A549 treated with dexamethasone at 1 μM for 4 hours (cell line): ENCODE measurements around the gene CNN1. TPM values are rescaled to one million over a fixed set of nuclear protein-coding genes. Genes with fewer than 3 reads are reported as not detected.

Experiments
- total RNA-seq: library from RNA; stranded (reverse); fragments of 200-300 nt; extraction: Qiagen RNA extraction; gene quantifications from 5 replicates; pipeline ENCODE4 v1.2.3, GENCODE V29; 2022

The CNN1 gene
- 0.26 to 0.66 TPM (median 0.45 TPM) in 5 replicates for total RNA-seq

DNA sequence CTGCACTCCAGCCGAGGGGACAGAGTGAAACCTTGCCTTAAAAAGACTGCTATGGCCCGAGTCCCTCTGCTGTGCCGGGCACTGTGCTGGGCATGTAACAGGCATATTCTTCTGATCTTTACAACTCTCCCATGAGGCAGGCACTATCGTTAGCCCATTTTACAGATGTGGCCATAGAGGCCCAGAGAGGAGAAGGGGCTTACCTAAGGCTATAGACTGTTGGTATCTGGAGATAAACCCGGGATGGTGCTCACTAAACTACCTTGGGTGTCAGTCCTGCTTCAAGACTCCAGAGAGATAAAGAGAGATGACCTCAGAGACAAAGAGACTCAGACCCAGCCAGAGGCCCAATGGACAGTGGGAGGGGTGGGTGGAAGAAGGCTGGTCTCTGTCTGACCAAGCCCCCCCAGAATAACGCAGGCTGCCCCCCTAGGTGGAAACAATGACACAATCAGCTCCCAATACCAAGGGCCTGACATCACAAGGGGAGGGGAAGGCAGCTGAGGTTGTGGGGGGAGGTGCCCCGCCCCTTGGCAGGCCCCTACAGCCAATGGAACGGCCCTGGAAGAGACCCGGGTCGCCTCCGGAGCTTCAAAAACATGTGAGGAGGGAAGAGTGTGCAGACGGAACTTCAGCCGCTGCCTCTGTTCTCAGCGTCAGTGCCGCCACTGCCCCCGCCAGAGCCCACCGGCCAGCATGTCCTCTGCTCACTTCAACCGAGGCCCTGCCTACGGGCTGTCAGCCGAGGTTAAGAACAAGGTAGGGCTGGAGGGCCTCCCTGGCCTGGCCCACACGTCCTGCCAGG is at the start of gene CNN1:
Gene CNN1, plus strand, starts transcription at position 620 of the 805 bp plus-strand sequence. Its CDS starts 77 bp downstream, at position 697.

DNA sequence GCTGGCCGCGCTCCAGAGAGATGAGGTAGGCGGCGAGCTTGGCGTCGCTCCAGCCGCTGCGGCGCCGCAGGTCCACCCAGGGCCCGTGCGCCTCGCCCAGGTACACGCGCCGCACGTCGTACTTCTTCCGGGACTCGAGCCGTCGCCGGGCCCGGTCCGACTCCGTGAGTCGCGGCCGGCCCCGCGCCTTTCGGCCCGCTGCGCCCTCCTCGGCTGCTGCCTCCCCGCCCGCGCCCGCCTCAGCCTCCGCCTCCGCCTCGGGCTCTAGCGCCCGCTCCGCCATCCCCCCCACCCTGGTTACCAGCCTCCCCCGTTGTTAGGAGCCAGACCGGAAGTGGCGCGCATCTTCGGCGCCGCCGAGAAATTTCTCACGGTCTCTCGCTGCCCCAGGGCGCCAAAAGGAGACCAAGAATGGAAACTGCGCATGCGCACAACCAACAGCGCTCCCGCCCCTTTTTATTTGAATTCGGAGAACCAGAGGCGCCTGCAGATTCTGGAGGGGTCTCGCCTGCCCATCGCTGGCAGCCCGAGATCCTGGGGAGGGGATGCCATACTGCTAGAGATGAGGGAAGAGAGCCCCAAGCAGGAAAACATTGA is 33.0 kb upstream of the CNN1 start, which contains the start of gene ZNF653:
Gene ZNF653, minus strand, starts transcription at position 336 of the 597 bp plus-strand sequence. Its CDS starts 53 bp downstream, at position 283.

DNA sequence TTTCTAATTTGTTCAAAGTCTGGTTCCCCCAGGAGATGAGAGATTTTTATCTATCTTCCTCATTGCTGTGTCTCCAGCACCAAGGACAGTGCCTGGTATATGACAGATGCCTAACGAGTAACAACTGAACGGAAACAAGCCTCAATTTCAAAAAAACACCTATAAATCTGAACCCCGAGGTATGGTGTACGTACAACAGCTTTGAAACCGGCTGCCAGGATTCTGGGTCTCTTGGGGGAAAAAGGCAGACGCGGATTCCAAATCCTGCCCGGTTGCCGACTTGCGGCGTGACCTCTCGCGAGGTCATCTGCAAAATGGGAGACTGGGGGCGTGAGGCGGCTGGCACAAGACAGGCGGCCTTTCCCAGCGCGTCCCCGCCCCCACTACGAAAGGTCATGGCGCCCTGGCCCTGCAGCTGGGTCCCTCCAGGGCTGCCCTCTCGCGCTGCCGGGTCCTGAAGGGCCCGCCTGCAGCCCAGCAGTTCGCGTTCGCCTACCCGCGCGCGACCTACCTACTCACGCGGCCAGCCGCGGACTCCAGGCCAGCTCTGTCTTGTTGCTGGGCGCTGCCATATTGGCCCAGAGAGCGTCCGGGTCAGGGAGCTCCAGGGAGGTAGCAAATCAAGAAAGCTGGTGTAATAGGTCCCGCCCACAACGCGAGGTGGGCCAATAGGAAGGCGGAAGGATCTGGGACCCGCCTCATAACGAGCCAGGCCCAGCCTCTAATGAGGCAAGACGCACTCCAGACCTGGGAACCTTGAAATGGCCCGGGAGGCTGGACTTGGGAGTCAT is 9.9 kb upstream of the CNN1 start, which contains the start of gene ECSIT:
Gene ECSIT, minus strand, starts transcription at position 584 of the 791 bp plus-strand sequence. CDS start 9,964 bp downstream, outside the sequence.

DNA sequence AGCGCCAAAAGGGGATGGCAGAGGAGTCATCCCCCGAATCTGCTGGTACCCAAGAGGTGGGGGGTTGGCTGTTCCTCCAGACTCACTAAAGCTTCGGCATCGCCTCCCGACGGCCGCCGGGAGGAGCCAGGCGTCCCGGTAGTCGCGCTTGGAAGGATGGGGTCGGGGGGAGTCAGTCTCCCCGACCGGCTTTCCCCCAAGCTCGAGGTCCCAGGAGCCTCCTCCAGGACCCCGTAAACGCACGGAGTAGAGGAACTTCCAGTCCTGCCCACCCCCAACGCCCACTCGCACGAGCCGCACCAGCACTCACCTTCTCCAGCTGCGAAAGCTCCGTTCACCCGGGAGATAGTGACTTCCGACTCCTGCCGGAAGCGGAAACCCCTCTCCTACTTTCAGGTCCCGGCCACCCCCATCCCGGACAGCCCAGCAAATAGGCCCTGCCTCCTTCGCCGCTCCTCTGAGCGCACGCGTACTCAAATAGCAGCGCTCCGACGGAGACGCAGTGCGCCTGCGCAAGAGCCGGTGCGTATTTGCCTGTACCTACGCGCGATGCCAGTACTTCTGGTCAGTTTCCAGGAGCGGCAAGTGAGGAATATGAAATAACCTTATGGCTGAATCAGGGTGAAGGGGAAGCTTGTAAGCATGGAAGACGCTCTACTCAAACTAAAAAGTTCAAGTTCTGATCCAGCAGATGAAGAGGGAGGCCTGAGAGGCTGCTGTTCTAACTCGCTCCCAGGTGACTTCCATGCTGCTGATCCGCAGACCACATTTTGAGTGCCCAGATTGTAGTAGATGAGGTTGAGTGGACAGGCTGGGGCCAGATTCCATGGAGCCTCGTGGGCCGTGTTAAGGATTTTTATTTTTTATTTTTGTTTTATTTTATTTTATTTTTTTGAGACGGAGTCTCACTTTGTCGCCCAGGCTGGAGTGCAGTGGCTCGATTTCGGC is 20.5 kb downstream of the CNN1 start, which contains the start of gene ELOF1:
Gene ELOF1, minus strand, starts transcription at position 350 of the 948 bp plus-strand sequence. CDS start 4,883 bp downstream, outside the sequence.

DNA sequence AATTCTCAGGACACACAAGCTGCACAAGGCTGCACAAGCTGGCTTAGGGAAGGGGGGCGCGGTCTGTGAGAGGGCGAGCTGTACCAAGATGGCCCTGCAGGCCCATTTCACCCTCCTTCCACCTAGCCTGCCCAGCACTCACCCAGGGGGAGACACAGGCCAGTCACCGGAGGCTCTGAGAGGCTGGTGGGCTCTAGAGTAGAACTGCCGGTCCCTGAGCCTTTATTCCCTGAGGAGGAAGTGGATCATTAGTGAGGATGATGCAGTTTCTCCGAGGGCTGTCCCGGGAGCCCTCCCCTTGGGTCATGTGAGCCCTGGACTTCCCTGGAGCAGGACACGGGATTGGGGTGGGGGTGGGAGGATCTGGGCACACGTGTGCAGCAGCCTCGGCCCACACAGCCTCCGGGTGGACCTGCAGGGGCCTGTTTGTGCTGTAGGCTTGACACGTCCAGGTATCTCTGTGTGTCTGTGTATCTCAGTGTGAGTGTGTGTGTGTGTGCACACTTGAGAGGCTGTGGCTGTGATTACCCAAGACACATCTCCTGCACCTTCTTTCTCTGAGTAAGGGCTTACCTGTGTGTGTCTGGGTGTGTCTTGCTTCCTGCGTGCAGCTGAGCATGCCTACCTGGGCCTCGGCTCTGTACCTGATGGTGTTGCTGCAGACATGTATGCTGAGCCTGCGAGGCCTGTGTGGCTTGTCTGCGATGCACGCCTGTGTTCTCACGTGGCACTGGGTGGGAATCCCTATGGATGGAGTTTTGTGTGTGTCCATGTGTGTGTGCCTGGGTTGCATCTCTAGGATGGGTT is 39.0 kb downstream of the CNN1 start, which contains the start of gene ACP5:
Gene ACP5, minus strand, starts transcription at position 195 of the 807 bp plus-strand sequence. CDS start 328 bp downstream, outside the sequence.

DNA sequence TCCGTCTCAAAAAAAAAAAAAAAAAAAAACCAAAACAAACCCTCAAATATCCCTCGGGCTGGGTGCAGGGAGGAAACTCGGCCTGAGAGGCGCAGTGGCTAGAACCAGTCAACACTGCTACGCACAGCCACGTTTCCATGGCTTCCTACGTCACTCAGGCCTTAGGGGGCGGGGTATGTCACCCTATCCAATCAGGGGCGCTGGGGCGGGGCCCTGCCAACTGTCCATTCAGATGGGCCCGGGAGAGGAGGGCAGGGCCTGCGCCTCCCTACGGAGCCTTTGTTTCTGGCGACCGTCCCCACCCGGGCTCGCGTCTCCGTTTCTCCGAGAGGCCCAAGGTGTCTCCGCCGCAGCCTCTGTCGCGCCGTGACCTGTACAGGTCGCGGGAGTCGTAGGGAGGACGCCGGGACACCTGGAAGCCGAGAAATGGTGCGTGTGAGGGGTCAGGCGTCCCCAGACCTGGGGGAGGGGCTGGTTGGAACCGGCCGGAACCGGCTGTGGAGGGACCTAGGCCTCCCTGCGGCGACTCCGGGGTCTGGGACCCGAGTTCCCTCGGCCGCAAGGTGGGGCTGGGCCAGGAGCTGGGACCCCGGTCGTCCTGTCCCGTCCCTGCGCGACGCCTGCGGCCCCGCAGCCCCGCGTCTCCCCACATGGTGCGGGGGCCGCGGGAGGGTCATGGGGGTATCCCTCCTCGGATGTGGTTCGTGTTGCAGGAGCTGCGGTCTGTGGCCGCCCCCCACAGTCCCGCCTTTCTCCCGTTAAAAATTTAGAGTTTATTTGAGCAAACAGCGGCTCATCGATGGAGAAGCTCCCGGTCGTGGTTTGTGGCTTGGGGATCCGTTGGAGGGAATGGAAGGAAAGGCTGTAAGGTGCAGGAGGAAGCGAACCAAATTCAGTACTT is 58.8 kb downstream of the CNN1 start, which contains the start of gene ZNF627:
Gene ZNF627, plus strand, starts transcription at position 282 of the 901 bp plus-strand sequence. Its CDS starts 145 bp downstream, at position 427.

Other genes starting within 250 kb of the CNN1 start
- not detected in 5 replicates for gene TSPAN16, start 242.7 kb upstream of the CNN1 start, total RNA-seq
- gene RAB3D, start 199.2 kb upstream of the CNN1 start, total RNA-seq = 4.3 to 6.0 TPM (median 5.4 TPM) in 5 replicates
- 95.8 to 123 TPM (median 104 TPM) in 5 replicates for gene TMEM205, start 192.6 kb upstream of the CNN1 start, total RNA-seq
- 4.0 to 4.7 TPM (median 4.3 TPM) in 5 replicates for gene CCDC159, start 192.3 kb upstream of the CNN1 start, total RNA-seq
- 8.1 to 10.0 TPM (median 9.3 TPM) in 5 replicates for gene PLPPR2, start 183.4 kb upstream of the CNN1 start, total RNA-seq
- gene SWSAP1, start 164.2 kb upstream of the CNN1 start, total RNA-seq = 1.6 to 2.2 TPM (median 1.8 TPM) in 5 replicates
- gene EPOR, start 154.5 kb upstream of the CNN1 start, total RNA-seq = 2.9 to 4.3 TPM (median 4.0 TPM) in 5 replicates
- 0.98 to 1.8 TPM (median 1.5 TPM) in 5 replicates for gene RGL3, start 119.5 kb upstream of the CNN1 start, total RNA-seq
- 0.92 to 1.9 TPM (median 1.4 TPM) in 5 replicates for gene ODAD3, start 103.7 kb upstream of the CNN1 start, total RNA-seq
- gene PRKCSH, start 103.2 kb upstream of the CNN1 start, total RNA-seq = 228 to 275 TPM (median 269 TPM) in 5 replicates
- gene ELAVL3, start 57.8 kb upstream of the CNN1 start, total RNA-seq = 0.02 to 0.26 TPM (median 0.15 TPM) in 5 replicates
- gene ZNF653, start 33.0 kb upstream of the CNN1 start, total RNA-seq = 2.4 to 5.6 TPM (median 4.3 TPM) in 5 replicates
- gene ECSIT, start 9.7 kb upstream of the CNN1 start, total RNA-seq = 25.7 to 33.5 TPM (median 29.7 TPM) in 5 replicates
- gene ELOF1, start 20.4 kb downstream of the CNN1 start, total RNA-seq = 97.7 to 116 TPM (median 103 TPM) in 5 replicates
- 0.11 to 0.41 TPM (median 0.25 TPM) in 5 replicates for gene ACP5, start 38.8 kb downstream of the CNN1 start, total RNA-seq
- gene ZNF627, start 58.6 kb downstream of the CNN1 start, total RNA-seq = 2.7 to 4.0 TPM (median 3.5 TPM) in 5 replicates
- gene ZNF823, start 200.1 kb downstream of the CNN1 start, total RNA-seq = 2.1 to 3.2 TPM (median 2.4 TPM) in 5 replicates
- gene ZNF441, start 228.1 kb downstream of the CNN1 start, total RNA-seq = 0.01 TPM in 1 of 5 replicates, not detected in the others